Measurements from ENCODE around the gene CDC42.

CDC42 gene

GRCh38 chr1:22038036-22038435 is 14.5 kb upstream of the CDC42 start:
- DNase-seq (ENCODE audit: low read depth) = no peak

DNA sequence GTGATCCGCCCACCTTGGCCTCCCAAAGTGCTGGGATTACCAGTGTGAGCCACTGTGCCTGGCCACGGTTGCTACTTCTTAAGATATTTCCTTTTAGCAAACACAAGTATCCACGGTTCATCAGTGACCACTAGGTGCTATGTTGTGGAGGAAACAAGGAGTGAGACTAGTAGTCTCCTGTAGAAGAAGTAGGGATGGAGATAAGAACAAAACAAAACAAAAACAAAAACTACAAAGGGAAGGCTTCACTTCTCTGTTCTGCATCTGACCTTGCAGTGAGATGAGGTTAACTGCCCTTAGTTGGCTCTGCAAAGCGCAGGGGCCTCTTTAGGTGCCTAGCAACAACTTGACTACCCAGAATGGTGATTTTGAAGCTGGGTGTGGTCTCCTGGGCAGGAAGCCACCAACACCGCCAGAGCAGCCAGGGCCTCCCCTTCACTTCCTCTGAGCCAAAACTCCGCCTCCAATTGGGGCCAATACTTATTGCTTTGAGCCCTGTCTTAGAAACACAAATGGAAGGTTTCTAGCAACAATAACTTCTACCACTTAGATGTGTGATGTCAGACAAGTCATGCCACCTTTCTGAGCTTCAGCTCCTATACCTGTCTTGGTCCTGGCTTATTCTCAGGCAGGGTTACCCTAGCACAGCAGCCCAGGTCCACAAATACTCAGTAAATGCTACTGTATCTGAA is 12.8 kb upstream of the CDC42 start:
- DNase-seq (ENCODE audit: low read depth) = peak; percentile 69

- DNase-seq (ENCODE audit: low read depth) = no peak
Observed at GRCh38 chr1:22040286-22040623, 12.3 kb upstream of the CDC42 start.

- no peak for DNase-seq (ENCODE audit: low read depth)
Observed at GRCh38 chr1:22041505-22041904, 11.0 kb upstream of the CDC42 start.

- DNase-seq (ENCODE audit: low read depth) = no peak
Observed at GRCh38 chr1:22043198-22043769, 9.2 kb upstream of the CDC42 start.

DNA sequence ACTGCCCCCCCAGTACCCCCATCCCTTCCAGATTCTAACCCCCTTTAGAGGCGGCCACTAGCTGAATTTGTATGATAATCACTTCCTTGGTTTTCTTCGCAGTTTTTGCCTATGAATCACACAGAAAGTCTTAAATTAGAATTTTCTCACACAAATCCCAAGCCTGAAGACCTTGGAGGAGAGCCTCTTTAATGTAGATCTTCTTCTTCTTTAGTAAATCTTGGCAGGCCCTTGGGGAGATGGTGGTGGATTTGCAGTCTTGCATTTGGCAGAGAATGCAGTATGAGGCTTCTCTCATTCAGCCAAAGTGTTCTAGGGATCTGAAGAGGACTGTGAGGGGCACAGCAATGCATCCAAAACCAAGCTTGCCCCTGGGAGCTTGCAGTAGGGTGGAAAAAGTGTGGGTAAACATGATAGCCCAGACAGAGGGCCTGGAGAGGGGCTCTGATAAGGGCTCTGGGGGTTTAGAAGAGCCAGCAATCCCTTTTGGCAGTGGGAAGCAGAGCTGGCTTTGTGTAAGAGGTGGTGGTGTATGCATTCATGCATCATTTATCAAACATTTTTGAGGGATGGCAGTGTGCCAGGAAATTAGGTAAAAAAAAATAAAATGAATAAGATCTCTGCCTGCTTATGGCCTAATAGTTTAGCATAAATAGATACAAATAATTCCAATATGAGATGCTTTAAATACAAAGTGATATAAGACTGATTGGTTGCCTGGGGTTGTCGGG is 7.7 kb upstream of the CDC42 start:
- no peak for DNase-seq (ENCODE audit: low read depth)

- DNase-seq (ENCODE audit: low read depth) = no peak
Observed at GRCh38 chr1:22045604-22046228, 6.8 kb upstream of the CDC42 start.

DNA sequence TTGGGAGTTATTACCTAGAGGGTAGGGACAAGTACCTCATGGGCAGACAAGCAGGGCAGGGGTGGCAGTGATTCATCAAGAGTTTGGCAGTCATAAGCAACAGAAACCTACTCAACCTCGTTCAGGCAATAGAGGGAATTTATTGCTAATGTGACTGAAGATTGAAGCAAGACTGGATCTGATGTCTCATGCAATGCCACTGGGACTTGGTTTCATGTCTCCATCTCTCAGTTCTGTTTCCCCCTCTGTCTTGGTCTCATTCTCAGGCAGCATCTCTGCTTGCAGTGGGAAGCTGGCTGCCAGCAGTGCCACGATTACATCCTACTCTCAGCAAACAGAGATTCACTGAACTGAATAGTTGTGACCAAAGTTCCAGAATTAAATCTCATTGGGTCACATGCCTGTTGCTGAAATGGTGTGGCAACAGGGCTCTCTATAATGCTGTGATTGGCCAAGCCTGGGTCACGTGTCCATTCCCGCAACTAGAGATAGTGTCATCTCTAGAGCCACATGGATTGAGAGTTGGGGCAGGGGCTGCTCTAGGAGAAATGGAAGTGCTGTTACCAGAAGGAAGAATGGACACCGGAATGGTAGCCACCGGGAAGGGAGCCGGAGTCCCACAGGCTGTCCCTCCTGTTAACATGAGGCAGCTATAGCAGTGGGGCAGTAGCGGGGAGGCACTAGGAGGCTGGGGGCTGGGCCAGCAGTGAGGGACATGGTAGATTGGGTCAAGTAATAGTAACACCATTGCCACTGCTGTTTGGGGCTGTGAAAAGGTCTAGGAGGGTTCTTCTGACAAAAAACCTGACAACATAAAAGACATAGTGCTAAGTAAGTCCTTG is 3.9 kb upstream of the CDC42 start:
- DNase-seq (ENCODE audit: low read depth) = no peak

DNA sequence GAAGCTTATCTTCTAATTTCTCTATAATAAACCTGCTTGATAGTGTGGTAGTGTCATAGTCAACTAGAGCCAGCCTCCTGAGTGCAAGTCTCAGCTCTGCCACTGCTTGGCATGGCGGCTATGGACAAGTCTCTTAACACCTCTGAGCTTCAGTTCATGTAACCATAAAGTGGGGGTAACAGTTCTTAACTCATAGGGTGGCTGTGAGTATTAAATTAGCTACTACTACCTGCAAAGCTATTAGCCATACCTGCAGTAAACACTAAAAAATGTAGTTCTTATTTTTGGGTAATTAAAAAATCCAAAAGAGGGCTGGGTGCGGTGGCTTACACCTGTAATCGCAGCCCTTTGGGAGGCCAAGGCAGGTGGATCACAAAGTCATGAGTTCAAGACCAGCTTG is 2.2 kb upstream of the CDC42 start:
- no peak for DNase-seq (ENCODE audit: low read depth)

DNA sequence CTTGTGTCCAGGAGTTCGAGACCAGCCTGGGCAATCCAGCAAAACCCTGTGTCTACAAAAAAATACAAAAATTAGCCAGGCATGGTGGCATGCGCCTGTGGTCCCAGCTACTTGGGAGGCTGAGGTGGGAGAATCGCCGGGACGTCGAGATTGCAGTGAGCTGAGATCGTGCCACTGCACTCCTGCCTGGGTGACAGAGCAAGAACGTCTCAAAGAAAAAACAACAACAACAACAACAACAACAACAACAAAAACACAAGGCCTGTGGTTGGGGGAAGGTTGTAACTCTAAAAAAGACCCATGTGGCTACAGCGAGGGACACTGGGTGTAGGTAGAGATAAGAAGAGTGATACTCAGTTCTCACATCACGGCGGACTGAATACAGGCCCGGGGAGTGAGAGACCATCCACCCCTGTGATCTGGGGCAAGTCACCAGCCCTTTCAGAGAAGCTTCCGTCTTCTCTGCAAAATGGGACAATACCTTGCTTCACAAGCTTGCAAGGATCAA is 848 bp upstream of the CDC42 start:
- DNase-seq (ENCODE audit: low read depth) = no peak

DNA sequence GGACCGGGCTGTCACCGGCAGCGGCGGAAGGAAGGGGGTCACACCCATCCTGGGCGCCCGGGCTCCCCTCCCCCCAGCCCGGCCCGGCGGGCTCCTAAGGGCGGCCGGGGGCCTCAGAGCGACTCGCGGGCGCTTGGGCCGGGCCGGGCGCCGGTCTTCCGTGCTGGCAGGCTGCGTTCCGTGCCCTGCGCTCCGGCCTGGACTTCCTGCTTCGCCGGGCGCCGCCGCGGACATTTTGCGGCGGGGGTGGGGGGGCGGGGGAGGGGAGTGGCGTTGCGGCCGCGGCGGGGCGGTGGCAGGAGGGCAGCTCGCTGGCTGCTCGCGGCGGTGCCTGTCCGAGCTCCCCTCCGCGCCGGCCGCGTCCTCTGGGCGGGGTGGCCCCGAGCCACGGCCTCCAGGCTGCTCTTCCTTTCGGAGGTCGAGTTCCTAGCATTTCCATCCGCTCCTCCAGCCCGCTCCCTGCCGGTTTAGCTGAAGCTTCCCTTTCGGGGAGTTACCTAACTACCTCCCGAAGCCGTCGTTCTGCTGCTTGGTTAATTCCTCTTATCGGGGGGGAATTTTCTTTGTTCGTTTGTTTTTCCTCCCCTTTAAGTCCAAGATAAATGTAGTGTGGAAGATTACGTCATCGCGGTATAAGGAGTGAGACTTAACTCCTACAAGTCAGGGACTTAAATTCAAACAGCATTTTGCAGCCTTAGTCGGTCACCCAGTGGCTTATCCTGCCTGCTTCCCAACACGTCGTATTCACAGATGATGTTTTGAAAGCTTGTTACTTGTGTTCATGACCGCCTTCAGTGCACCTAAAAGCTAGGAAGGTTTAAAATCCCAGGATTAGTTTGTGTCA is 730 bp downstream of the CDC42 start:
- DNase-seq (ENCODE audit: low read depth) = no peak

DNA sequence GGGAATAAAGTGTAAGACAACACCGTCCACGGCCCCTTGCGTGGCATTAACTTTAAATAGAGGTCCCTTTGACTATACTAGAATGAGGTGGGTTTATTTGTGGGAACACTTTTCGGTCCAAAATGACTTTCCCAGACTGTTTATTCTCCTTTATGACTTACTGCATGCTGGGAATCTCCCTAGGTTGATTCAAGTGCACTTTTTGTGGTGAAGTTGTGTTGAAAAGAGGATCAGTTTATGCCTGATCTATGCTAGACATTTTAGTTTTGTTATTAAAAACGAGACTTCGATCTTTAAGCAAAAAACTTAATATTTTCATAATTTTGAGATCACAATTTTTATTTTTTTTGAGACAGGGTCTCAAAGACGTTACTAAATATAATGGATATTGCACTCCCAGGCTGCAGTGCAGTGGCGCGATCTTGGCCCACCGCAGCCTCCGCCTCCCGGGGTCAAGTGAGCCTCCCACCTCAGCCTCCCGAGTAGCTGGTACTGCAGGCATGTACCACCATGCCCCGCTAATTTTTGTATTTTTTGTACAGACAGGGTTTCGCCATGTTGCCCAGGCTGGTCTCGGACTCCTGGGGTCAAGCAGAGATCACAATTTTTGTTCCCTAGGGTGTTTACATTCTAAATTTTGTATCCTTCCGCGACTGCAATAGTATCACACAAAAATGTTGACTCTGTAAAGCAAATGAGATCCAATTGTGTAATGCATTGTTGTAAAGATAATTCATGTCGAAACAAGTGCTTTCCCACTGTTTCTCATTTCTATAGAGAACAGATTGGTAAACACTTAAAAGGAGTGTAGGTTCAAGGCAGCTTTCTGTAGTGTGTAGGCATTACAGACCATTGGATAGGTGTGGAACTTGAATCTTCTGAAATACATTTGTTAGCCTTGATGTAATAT is 1.6 kb downstream of the CDC42 start:
- no peak for DNase-seq (ENCODE audit: low read depth)

DNA sequence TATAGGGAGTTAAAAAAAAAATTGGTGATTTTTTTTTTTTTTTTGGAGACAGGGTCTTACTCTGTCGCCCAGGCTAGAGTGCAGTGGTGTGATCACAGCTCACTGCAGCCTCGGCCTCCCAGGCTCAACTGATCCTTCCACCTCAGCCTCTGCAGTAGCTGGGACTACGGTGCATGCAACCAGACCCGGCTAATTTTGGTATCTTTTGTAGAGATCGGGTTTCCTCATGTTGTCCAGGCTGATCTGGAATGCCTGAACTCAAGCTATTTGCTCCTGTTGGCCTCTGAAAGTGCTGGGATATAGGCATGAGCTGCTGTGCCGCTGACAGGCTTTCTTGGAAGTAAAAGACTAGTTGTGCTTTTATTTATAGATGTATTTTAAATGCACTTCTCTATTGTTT is 3.0 kb downstream of the CDC42 start:
- no peak for DNase-seq (ENCODE audit: low read depth)

- no peak for DNase-seq (ENCODE audit: low read depth)
Observed at GRCh38 chr1:22056043-22056442, 3.5 kb downstream of the CDC42 start.

DNA sequence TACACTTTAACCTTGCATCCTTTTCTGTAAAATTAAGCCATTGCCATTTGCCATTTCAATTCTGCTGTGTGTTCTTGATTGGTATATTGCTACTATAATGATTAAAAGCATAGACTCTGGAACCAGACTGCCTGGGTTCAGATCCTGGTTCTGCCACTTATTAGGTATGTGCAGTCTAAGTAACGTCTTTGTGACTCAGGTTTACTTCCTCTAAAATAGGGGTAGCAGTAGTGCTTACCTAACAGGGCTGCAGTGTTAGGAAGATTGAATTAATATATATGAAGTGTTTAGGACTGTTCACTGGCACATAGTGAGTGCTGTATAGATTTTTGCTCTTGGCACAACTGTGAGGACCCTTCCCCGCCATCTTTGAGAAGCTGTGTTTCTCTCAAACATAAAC is 4.4 kb downstream of the CDC42 start:
- DNase-seq (ENCODE audit: low read depth) = no peak

DNA sequence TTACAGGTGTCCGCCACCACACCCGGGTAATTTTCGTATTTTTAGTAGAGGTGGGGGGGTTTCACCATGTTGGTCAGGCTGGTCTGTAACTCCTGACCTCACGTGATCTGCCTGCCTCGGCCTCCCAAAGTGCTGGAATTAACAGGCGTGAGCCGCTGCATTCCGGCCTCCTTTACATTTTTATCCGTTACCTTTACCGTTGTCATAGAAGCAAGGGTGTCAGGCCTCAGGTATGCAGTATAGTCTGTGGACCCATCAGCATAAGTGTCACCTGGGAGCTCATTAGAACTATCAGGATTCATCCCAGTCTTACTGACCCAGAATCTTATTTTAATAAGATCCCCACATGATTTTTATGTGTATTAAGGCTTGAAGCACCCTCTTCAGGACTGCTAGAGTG is 5.4 kb downstream of the CDC42 start:
- no peak for DNase-seq (ENCODE audit: low read depth)

DNA sequence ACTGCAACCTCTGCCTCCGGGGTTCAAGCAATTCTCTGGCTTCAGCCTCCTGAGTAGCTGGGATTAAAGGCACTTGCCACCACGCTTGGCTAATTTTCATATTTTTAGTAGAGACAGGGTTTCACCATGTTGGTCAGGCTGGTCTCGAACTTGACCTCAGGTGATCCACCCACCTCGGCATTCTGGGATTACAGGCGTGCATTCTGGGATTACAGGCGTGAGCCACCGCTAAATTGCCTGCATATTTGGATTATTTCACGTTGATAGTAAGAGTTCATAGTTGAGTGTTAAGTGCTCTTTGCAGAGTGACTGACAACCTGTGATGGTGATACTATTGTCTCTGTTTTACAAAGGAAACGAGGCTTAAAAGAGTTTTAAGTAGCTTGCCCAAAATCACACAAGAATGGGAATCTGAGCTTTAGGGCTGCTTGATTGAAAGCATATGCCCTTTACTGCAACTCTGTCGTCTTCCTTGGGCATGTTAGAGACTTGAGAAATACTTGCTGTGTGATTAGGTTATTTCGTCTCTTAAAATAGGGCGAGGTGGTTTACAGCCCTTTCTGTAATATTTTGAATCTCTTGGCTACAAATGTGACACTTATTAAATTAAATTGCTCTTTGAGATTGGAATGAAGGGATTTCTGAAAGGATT is 12.4 kb downstream of the CDC42 start:
- DNase-seq (ENCODE audit: low read depth) = no peak

DNA sequence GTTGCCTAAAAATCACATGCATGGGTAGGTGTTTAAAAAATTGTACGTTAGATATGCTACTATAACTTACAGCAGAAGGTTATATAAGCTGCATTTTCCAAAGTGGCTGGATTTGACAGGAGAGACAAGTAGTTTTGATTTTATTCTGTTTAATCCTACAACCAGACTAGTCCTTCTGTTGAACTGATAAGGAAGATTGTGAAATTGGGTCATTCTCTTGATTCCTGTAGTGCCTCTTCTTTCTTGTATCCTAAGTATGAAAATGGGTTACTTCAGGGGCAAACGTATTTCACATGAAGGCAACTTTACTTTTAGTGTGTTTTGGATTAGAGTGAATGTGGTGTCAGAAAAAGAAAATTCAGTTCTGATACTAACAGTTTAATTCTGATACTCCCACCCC is 19.0 kb downstream of the CDC42 start:
- no peak for DNase-seq (ENCODE audit: low read depth)

DNA sequence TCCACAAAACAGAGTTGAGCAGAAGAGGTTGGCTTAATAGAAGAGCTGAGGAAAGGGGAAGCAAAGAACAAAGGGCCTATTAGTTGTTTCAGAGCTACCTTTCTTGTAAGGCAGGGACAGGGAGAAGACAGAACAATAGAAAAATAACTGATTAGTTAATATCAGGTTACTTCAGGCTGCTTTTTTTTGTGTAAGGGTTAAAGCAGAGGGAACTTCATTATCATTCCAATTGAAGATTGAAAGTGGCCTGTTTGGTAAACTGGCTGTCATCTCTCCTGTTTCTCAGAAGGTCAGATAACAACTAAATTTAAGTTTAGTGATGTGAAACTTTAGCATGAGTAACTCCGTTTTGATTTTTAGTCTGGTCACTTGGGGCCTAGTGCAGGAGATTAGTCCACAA is 22.3 kb downstream of the CDC42 start:
- no peak for DNase-seq (ENCODE audit: low read depth)

DNA sequence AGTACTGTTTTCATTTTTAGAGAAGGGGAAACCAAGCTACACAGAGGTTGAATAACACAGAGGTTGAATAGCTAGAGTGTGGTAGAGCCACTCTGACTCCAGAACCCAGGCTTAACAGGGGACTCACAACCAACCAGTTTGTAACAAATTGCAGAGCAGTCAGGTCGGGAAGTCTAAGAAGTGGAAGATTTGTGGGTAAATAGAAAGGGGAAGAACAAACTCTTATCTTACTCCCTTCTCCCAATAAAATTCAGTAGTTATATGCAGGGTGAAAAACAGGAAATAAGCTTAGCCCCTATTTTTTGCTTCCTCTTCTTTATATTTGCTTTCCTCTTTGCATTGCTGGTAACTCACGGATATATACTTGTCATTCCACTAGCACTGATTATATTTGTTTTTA is 23.2 kb downstream of the CDC42 start:
- no peak for DNase-seq (ENCODE audit: low read depth)

Data from stimulated activated CD4-positive, alpha-beta T cell treated with anti-CD3 and anti-CD28 coated beads, Interleukin-2, amount 100 ng/mL, for 4 hours (primary cell).